CD4-positive, alpha-beta T cell treated with Interleukin-4 for 1 hour (primary cell): ENCODE results near the gene SHLD1.

Experiments used
- DNase-seq, 2 donors: peaks; one replicate each; pipeline ENCODE4 v3.0.0-alpha.2; 2020 to 2022

SHLD1 gene

GRCh38 chr20:5821627-5822215 is 71.5 kb downstream of the SHLD1 start:
- DNase-seq: no peak

DNA sequence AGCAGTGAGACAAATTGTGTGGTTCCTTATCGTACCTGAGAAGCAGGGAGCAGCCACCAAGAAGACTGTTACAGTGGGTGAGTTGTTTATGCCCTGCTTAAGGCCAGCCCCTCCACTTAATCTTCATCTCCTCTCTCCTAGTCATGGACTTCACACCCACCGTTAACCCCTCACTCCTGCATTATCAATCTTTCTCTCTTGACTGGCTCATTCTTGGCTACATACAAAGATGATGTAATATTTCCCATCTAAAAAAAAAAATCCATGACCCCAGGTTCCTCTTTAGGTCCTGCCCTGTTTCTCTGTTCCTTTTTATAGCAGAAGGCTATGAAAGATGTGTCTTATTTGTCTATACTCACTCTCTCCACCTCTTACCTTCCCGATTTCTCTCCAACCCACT is 72.4 kb downstream of the SHLD1 start:
- no peak for DNase-seq

- DNase-seq: no peak
These were observed 75.0 kb downstream of the SHLD1 start for GRCh38 chr20:5825130-5825719.

DNA sequence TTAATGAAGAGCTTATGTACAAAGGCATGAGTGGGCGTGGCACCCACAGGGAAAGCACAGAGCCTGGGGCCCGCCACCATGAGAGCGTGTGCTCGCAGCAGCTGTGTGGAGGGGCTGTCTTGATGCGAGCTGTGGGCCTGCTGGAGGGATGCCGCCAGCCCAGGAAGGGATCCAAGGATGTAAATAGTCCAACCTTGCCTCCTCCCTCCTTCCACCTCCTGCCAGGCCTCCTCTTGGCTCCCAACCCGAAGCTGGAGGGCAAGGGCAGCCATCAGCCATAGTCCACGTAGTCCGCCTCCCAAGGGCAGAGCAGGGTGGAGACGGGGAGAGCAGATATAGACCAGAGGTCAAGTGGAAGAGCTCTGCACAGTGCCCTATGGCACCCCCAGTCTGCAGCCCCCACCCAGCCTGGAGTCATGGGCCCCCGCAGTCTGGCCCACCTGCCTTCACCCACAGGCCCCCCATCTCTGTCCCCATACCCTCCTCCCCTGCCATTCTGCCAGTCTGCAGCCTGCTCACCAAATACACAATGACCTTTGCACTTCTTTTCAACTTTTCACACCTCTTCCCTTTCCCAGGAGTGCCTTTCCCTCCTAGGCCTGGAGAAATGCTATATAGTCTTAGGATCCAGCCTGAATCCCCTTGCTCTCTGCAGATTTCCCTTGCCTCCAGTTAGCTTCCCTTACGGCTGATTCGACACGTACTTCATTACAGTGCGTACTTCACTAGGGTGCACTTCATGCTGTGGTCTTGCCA is 77.1 kb downstream of the SHLD1 start:
- DNase-seq: no peak

GRCh38 chr20:5827861-5828260 is 77.7 kb downstream of the SHLD1 start:
- no peak for DNase-seq

DNA sequence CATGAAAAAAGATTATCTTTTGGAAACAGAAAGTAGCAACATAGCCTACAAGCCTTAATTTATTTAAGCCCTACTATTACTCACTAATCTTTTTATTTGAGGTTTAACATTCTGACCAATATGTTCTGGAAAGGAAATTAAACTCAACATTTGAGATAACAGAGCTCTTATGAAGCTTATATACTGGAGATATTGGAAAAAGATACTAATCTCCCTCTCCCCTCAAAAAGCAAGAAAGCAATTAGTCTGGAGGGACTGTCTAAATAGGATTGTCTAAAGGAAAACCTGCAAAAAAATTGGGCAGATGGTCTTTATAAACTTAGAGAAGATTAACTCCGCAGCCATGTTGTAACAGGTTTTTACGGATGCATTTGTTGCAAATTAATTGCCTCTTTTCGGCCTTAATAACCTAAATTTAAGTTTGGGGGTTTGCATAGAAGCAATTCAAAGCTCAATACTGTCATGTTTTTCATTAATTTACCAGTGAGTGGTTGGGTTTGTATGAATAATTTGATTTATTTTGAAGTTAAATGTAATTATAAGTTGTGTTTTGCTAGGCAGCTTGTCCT is 79.1 kb downstream of the SHLD1 start:
- no peak for DNase-seq

DNA sequence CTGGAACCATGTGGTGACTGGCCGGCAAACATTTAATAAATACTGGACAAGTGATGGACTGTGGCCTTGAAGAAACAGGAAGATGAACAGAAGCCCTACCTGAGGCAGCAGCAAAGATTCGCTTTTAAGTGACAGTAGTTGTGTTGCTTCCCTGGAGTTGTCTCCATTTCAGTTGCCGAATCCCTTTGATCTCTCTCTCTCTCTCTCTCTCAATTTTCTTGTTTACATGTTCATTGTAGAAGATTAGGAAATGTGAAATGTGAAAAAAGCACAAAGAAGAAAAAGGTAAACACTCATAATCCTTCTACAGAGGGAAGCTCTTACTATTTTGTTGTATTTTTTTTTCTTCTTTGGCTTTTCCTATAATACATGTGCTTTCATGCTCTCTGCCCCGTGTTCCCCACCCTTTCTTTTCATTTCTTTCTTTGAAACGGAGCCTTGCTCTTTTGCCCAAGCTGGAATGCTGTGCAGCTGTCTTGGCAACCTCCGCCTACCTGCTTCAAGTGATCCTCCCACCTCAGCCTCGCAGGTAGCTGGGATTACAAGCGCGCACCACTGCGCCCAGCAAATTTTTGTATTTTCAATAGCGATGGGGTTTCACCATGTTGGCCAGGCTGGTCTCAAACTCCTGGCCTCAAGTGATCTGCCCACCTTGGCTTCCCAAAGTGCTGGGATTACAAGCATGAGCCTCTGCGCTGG is 81.5 kb downstream of the SHLD1 start:
- DNase-seq: no peak

DNA sequence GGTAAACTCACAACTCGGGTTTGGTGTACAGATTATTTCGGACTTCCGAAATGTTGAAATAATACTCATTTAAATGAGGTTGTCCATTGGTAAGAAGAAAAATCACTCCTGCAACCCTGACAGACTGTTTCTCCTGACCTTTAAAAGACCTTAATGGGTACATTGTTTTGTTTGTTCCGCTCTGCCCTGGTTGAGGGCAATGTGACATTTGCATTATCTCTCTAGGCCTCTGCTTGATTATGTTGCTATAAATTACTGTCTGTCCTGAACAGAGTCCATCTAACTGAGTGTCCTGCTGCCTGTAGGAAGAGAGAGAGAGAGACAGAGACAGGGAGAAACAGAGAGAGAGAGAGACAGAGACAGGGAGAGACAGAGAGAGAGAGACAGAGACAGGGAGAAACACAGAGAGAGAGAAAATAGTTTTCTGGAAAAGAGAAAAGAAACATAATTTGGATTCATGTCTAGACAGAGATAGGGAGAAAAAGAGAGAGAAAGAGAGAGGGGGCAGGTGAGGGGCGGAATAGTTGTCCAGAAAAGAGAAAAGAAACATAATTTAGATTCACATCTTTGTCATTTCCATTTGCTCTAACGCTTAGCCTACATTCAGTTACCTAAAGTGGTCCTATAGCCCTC is 83.2 kb downstream of the SHLD1 start:
- no peak for DNase-seq

GRCh38 chr20:5834436-5835005 is 84.3 kb downstream of the SHLD1 start:
- no peak for DNase-seq

- peak; percentile 28 to 55 for DNase-seq
These were observed 85.2 kb downstream of the SHLD1 start for GRCh38 chr20:5835321-5835821.

DNA sequence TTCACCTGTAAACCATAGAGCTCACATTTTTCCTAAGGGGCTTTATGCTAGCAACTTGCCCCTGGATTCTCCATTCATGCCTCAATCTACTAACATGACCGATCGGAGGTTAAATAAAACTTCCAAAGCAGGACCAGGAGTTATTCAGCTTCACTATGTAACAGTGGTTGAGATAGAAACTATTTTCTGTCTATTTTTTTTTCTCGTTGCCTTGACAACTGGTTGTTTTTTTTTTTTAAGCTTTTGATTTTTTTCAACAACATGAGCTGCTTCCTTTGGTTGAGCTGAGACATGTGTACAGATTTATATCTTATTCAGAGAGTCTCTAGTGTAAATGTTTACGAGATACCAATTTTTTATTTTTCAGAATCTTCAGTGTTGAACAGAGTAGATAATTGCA is 85.7 kb downstream of the SHLD1 start:
- peak in 1 of 2 donors; percentile 84 for DNase-seq

- DNase-seq: peak in 1 of 2 donors; percentile 61
These were observed 86.4 kb downstream of the SHLD1 start for GRCh38 chr20:5836569-5836968.

- DNase-seq: no peak
These were observed 90.3 kb downstream of the SHLD1 start for GRCh38 chr20:5840411-5841002.

- no peak for DNase-seq
These were observed 91.3 kb downstream of the SHLD1 start for GRCh38 chr20:5841522-5841921.

DNA sequence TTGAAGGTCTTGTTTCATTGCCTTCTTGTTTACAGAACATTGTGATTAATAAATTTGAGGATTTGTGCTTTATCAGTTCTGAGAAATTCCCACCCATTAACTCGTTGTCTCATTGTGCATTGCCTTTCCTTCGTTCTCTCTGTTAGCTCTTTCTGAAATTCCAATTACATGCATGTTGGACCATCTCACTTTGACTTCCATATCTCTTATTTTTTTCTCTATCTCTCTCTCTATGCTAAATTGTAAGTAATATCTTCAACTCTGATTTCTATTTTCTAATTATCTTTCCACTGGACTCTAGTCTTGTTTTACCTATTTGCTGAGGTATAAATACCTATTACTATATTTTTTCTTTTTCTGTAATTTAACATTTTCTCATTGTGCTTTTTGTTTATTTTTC is 92.3 kb downstream of the SHLD1 start:
- DNase-seq: no peak

DNA sequence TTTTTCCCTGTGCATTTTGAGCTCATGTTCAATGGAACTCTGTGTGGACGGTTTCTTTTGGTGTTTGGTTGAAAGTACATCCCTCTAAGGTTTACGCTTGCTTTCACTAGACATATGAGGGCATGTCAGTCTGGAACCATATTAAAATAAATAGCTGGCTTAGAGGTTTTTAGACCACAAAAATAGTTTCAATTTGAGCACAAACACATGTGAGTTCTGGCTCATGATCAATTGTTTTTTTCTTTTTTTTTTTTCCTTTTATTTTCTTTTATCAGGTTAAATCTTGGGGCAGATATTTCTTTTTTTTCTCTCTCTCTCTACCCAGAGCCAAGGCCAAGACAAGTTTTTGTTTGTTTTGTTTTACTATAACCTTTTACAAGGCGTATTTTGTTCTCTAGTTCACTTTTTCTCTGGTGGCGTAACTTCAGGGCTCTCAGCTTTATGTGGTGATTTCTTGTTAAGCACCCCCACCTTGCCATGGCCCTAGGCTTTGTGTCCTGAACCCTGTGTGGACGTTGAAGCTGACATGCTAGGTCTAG is 92.9 kb downstream of the SHLD1 start:
- DNase-seq: peak in 1 of 2 donors; percentile 73

DNA sequence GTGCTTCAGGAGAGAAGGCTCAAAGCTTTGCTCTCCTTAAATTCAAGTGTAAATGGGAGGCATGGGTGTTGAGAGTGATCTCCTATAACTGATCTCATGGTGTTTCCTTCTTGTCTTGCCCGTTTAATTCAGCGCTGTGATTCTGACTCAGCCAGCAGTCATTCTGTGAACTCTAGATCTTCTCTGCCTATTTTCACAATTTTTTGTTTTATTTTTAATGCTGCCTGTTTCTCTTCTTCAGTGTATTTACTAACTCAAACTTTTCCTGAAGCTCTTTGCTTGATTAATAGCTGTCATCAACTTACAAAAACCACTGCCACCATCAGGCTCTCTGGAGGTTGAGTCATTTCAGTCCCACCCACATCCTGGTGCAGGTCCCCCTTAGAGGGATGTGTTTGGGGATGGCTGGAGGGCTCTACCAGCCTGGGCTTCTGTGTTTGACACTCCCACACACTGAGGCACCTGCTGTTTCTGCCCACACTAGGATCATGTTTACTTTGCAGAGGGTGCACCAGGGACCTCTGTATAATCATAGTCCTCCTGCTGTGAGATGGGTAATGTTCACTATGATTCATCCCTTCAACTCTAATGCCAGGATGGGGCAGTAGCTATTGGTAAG is 94.0 kb downstream of the SHLD1 start:
- DNase-seq: peak; percentile 23 to 59

- DNase-seq: peak in 1 of 2 donors; percentile 82
These were observed 95.7 kb downstream of the SHLD1 start for GRCh38 chr20:5845681-5846615.

DNA sequence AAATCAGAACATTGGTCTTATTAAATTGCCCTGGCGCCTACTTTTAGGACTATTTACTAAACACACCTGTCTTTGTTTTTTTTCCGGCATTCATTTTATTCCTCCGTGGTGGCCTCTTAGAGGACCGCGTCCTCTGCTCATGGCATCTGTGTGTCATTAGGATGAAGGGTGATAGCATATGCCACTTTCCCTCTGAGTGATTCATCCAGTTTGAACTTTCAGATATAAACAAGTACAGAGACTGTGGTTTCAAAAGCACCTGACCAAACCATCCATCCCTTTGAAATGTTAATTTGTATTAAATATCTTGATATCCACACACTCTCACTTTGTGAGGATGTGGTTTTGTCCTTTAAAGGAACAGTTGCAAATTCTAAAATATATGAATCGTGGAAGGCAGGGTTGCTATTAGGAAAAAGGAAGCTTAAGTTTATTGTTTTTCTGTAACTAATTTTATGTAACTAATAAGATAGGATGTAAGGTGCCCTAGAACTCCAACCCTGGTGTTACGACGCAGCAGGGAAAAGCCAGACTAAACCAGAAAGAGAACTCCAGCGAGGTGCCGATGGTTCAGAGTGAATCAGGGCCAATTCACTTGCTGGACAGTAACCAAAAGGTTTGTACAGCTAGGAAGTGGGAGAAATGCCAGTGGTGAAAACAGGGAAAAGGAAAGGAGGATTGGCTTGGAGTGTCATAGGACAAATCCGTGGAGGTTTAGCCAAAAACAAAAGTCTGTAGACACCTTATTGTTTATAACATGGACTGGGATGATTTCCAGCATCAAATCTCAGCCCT is 98.7 kb downstream of the SHLD1 start:
- peak in 1 of 2 donors; percentile 56 for DNase-seq
